GM20000 (cell line): ENCODE results near the gene SLC17A2.

Source experiments
- DNase-seq: peaks from one replicate; pipeline ENCODE4 v3.0.0; 2012; ENCODE audit warnings: low spot score
- TF ChIP-seq, protein P1 (sequence below): IDR thresholded peaks from 2 replicates; pipeline ENCODE4 v1.5.1; 2012; ENCODE audit warnings: mild to moderate bottlenecking, control low read depth; ENCODE audit errors: extremely low read depth, missing control alignments

Gene SLC17A2

DNA sequence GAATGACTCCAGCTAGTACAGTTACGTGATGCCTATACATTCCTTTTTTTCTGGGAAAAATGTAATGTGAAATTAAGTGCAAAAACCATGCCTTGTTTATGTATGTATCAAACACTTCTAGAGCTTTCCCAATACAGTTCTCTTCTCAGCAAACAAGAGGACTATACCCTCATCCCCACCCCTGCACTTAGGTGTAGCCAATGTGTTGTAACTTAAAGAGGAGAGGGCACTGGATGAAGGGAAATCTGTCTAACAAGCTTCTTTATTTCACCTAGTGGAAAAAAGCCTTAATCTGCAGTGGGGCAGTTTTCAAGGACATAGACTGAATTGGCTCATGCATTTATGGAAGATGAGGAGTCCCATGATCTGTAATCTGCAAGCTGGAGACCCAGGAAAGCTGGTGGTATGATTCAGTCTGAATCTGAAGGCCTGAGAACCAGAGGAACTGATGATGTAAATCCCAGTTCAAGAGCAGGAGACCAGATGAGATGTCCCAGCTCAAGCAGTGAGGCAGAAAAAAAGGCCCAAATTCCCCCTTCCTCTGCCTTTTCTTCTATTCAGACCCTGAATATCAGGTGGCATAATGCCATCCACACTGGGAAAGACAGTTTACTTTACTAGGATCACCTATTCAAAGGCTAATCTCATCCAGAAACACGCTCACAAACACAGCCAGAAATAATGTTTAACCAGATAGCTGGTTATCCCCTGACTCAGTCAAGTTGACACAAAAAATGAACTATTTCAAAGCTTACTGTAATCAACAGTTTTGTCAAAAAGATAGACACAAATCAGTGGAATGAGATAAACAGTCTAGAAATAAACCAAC is 30.7 kb downstream of the SLC17A2 start:
- no peak for DNase-seq

DNA sequence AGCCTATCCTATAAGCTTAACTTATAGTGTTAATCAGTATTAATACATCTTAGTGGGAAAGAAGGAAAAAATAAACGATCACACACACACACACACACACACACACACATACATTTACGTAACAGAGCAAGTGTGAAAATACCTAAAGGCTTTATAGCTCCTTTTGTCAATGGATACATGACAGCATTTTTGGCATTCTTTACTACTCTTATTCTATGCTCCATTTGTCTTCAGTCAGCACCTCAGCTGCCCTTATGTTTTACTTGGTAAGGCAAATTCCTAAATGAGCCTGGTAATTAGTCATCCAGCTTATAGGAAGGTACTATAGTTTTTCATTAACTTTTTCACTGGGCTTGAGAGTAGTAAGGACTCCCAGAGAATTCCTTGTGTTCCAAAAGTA is 31.4 kb downstream of the SLC17A2 start:
- DNase-seq: no peak
- TF ChIP-seq, protein P1, sequence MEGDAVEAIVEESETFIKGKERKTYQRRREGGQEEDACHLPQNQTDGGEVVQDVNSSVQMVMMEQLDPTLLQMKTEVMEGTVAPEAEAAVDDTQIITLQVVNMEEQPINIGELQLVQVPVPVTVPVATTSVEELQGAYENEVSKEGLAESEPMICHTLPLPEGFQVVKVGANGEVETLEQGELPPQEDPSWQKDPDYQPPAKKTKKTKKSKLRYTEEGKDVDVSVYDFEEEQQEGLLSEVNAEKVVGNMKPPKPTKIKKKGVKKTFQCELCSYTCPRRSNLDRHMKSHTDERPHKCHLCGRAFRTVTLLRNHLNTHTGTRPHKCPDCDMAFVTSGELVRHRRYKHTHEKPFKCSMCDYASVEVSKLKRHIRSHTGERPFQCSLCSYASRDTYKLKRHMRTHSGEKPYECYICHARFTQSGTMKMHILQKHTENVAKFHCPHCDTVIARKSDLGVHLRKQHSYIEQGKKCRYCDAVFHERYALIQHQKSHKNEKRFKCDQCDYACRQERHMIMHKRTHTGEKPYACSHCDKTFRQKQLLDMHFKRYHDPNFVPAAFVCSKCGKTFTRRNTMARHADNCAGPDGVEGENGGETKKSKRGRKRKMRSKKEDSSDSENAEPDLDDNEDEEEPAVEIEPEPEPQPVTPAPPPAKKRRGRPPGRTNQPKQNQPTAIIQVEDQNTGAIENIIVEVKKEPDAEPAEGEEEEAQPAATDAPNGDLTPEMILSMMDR: no peak

More for the DNA sequence above, 30.7 kb downstream of the SLC17A2 start:
- TF ChIP-seq, protein P1: no peak

DNA sequence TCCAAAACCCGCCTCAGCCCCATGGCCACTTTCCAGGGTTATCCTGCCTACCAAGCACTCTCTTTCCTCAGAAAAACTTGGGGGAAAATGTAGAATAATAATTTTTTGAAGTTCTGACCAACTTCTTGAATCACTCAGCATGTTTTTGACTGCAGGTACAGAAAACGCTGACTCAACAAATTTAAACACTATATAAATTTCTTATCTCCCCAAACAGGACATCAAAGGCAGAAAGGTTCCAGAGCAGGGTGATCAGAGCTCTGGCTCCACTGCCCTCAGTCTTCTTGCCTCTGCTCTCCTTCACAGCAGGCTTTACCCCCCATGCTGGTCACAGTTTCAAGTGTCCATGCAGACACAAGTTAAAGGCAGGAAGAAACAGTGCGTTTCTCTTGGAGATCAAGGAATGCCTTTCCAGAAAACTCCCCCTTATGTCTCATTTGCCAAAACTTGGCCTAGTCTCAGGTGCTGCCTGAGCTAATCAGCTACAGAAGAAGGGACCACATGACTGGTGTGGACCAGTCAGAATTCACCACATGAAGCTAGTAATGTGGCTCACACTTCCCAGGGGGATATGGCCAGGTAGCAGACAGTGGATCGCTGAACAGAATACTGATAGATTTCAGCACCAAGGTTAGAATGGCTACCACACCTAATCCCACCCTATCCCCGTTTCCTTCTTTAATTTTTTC is 32.1 kb downstream of the SLC17A2 start:
- TF ChIP-seq, protein P1: no peak
- no peak for DNase-seq

DNA sequence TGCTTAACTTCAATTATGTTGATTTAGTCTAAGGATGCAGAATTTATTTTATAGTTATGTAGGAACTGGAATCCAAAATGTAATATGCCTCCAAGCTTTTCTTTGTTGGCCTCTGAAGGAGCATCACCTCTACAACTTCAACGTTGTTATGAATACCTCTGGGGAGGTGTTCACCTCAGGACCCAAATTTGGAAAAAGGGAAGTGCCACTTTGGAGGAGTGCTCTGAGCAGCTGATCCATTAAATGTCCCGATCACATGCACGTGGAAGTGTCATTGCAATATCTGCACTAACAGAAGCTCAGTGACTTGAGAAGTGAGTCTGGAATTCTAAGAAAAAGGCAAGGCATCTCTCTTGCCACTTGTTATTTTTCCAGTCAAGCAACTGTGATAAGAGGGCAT is 34.2 kb downstream of the SLC17A2 start:
- TF ChIP-seq, protein P1: no peak
- DNase-seq: no peak

DNA sequence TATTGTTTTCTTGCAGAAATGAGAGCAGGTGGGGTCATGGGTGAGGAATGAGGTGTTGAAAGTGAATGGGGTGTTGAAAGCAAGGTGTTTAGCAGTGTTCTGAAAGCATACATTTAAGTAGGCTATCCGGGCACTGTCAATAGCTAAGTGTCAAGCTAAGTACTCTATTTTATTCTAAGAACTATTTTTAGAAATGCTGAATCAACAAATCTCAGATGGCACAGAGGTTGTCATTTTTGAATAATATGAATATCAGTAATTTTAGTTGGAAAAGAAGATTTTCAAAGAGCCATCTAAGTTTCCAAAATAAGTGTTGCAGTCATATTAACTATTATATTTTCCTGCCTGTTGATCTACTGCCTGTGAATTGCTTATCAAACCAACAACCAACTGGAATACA is 34.7 kb downstream of the SLC17A2 start:
- TF ChIP-seq, protein P1: no peak
- DNase-seq: no peak

DNA sequence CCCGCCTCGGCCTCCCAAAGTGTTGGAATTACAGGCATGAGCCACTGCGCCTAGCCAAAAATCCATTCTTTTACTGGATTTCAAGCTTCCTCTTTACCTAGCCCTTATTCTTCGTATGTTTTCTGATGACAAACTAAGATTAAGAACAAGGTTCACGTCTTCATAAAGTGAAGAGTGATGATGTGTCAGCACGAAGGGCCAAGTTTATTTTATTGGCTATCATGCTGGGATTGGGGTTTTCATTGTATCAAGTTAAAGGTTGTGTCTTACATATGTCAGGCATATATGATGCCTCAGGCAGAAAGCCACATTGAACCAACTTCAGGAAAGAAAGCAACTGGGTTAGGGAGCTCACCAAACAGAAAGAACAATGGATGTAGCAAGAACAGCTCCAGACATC is 36.7 kb downstream of the SLC17A2 start:
- DNase-seq: no peak
- TF ChIP-seq, protein P1: no peak

DNA sequence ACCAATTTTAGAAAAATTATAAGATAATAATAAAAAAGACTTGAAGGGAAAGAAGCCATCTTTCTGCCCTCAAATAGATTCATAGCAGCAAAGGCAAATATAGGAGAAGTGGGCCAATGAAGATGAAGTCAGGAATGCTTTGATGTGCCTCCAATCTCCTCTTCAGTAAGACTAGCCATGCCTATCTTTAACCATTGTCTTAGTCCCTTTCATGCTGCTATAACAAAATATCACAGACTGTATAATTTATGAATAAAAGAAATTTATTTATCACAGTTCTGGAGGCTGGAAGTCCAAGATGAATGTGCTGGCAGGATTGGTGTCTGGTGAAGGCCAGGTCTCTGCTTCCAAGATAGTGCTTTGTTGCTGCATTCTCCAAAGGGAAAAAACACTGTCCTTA is 37.6 kb downstream of the SLC17A2 start:
- TF ChIP-seq, protein P1: no peak
- DNase-seq: no peak
